ENCODE data around the gene FARSA. TPM values are rescaled to one million over a fixed set of nuclear protein-coding genes. Genes with fewer than 3 reads are reported as not detected.

Gene FARSA
- polyA plus RNA-seq, 3 donors: 29.0 to 49.2 (median 47.9) TPM

- no peaks in the 10 kb centered on the region for H3K27me3 ChIP-seq (ENCODE audit: control insufficient read depth in 2 of 2, insufficient read depth in 2 of 2, low read length in 2 of 2)
- TF ChIP-seq CTCF (IDR thresholded peaks at IDR 0.05): no peak
- peaks cover 37 to 65% of the 10 kb centered on the region in 2 donors for H3K4me1 ChIP-seq (ENCODE audit: control insufficient read depth in 1 of 2, insufficient read depth in 2 of 2, low read length in 2 of 2)
- no peak for DNase-seq
- no peak overlapping the region for H3K4me2 ChIP-seq (replicated peaks; ENCODE audit: extremely low read depth, low read length, poor library complexity, severe bottlenecking)
- H3K36me3 ChIP-seq (replicated peaks in 1 of 2; ENCODE audit: control insufficient read depth in 1 of 2, insufficient read depth in 2 of 2, low read length in 2 of 2): peaks cover 51 to 69% of the 10 kb centered on the region in 2 donors
- WGBS (ENCODE audit: insufficient coverage): no CpG with 5 or more reads among the region's 2 CpGs
- peaks cover 51% of the 10 kb centered on the region for H4K20me1 ChIP-seq (ENCODE audit: insufficient read depth, low read length)
- Mint-ChIP-seq H3K27me3 (ENCODE audit: low read depth in 3 of 3) (no peaks in the 10 kb centered on the region), H3K9me3 (no peaks in the 10 kb centered on the region), H3K36me3 (peaks cover 63 to 71% of the 10 kb centered on the region in 2 donors), H3K4me1 (peaks cover 48% of the 10 kb centered on the region), H3K27ac (peak overlapping the region; percentile 91 to 95 (median 94)), H3K4me3 (no peak overlapping the region)
- peak overlapping the region; percentile 78 to 93 for H3K27ac ChIP-seq (ENCODE audit: low read depth in 1 of 2, low read length in 2 of 2)
- no peak overlapping the region for H2AFZ ChIP-seq (ENCODE audit: insufficient read depth, low read depth, low read length, poor library complexity, severe bottlenecking)
- no peaks in the 10 kb centered on the region for H3K9me3 ChIP-seq (replicated peaks in 1 of 2; ENCODE audit: control insufficient read depth in 1 of 2, insufficient read depth in 1 of 2, low read length in 2 of 2)
- H3K79me2 ChIP-seq (ENCODE audit: insufficient read depth, low read length): peaks cover 80% of the 10 kb centered on the region
- no peak overlapping the region for H3K4me3 ChIP-seq (replicated peaks in 1 of 3; ENCODE audit: low read depth in 2 of 3, low read length in 3 of 3)
- intact Hi-C loops (cut with micrococcal nuclease): no loop called here
- H3K9ac ChIP-seq (ENCODE audit: insufficient read depth, low read length, poor library complexity, severe bottlenecking): no peak overlapping the region
These were observed 10.7 kb upstream of the FARSA start for GRCh38 chr19:12944104-12944674.

- no peak overlapping the region for H3K4me2 ChIP-seq (replicated peaks; ENCODE audit: extremely low read depth, low read length, poor library complexity, severe bottlenecking)
- no peak overlapping the region for H3K4me3 ChIP-seq (replicated peaks in 1 of 3; ENCODE audit: low read depth in 2 of 3, low read length in 3 of 3)
- no peak overlapping the region for H3K9ac ChIP-seq (ENCODE audit: insufficient read depth, low read length, poor library complexity, severe bottlenecking)
- peak overlapping the region in 1 of 2 donors; percentile 71 for H3K27ac ChIP-seq (ENCODE audit: low read depth in 1 of 2, low read length in 2 of 2)
- peaks cover 57 to 65% of the 10 kb centered on the region in 2 donors for H3K36me3 Mint-ChIP-seq
- H3K4me1 Mint-ChIP-seq: peaks cover 52% of the 10 kb centered on the region
- no peaks in the 10 kb centered on the region for H3K27me3 ChIP-seq (ENCODE audit: control insufficient read depth in 2 of 2, insufficient read depth in 2 of 2, low read length in 2 of 2)
- no peak overlapping the region for H3K4me3 Mint-ChIP-seq
- 63% methylated on average over 9 of the region's 18 CpGs for WGBS (ENCODE audit: insufficient coverage)
- intact Hi-C loops (cut with micrococcal nuclease): no loop called here
- H2AFZ ChIP-seq (ENCODE audit: insufficient read depth, low read depth, low read length, poor library complexity, severe bottlenecking): no peak overlapping the region
- H3K36me3 ChIP-seq (replicated peaks in 1 of 2; ENCODE audit: control insufficient read depth in 1 of 2, insufficient read depth in 2 of 2, low read length in 2 of 2): peaks cover 45 to 63% of the 10 kb centered on the region in 2 donors
- H4K20me1 ChIP-seq (ENCODE audit: insufficient read depth, low read length): peaks cover 57% of the 10 kb centered on the region
- H3K27ac Mint-ChIP-seq: peak overlapping the region; percentile 49 to 87 (median 74)
- H3K27me3 Mint-ChIP-seq (ENCODE audit: low read depth in 3 of 3): no peaks in the 10 kb centered on the region
- no peak for TF ChIP-seq CTCF (IDR thresholded peaks at IDR 0.05)
- peak in 1 of 3 donors; percentile 39 for DNase-seq
- H3K4me1 ChIP-seq (ENCODE audit: control insufficient read depth in 1 of 2, insufficient read depth in 2 of 2, low read length in 2 of 2): peaks cover 41 to 69% of the 10 kb centered on the region in 2 donors
- no peaks in the 10 kb centered on the region for H3K9me3 ChIP-seq (replicated peaks in 1 of 2; ENCODE audit: control insufficient read depth in 1 of 2, insufficient read depth in 1 of 2, low read length in 2 of 2)
- H3K9me3 Mint-ChIP-seq: no peaks in the 10 kb centered on the region
- peaks cover 82% of the 10 kb centered on the region for H3K79me2 ChIP-seq (ENCODE audit: insufficient read depth, low read length)
These were observed 10.0 kb upstream of the FARSA start for GRCh38 chr19:12943437-12944044.
